Activated CD4-positive, alpha-beta memory T cell treated with anti-CD3 and anti-CD28 coated beads for 36 hours (primary cell): ENCODE measurements around the gene NPVF. TPM values are rescaled to one million over a fixed set of nuclear protein-coding genes. Genes with fewer than 3 reads are reported as not detected.
A peak's percentile ranks its signal among the peaks of the same experiment; 100 is the strongest.

Experiments
- CTCF ChIA-PET: fragments of 350-600 bp; sonication (Branson Sonifier 250); formaldehyde crosslinking; loops from one replicate; lab custom pipeline; 2021; ENCODE audit warnings: antibody characterized with exemption, inconsistent platforms; lab: Charles Lee
- POLR2A ChIA-PET: fragments of 350-600 bp; sonication (Branson Sonifier 250); formaldehyde crosslinking; loops from one replicate; lab custom pipeline; 2021; ENCODE audit warnings: antibody characterized with exemption; lab: Charles Lee
- DNase-seq: peaks from one replicate; pipeline ENCODE4 v3.0.0-alpha.2; 2020
- H3K27ac Mint-ChIP-seq: one replicate; pipeline ENCODE4 v1.8.0; 2021; ENCODE audit warnings: mixed read lengths
- H3K27me3 Mint-ChIP-seq: one replicate; pipeline ENCODE4 v1.8.0; 2021; ENCODE audit warnings: mixed read lengths
- H3K36me3 Mint-ChIP-seq: one replicate; pipeline ENCODE4 v1.8.0; 2021; ENCODE audit warnings: mixed read lengths
- H3K4me1 Mint-ChIP-seq: one replicate; pipeline ENCODE4 v1.8.0; 2021; ENCODE audit warnings: low read depth, mixed read lengths
- H3K4me3 Mint-ChIP-seq: one replicate; pipeline ENCODE4 v1.8.0; 2021; ENCODE audit warnings: mild to moderate bottlenecking, mixed read lengths
- H3K9me3 Mint-ChIP-seq: one replicate; pipeline ENCODE4 v1.8.0; 2021; ENCODE audit warnings: mixed read lengths
- intact Hi-C: fragments of 100-400 bp; cut with micrococcal nuclease; formaldehyde crosslinking; loops from one replicate; pipeline ENCODE4 v1.15.1; 2023
- total RNA-seq, 2 experiments: library from RNA; stranded (reverse); gene quantifications; one replicate each; pipeline ENCODE4 v1.2.3, GENCODE V29; 2021

Gene NPVF, protein sequence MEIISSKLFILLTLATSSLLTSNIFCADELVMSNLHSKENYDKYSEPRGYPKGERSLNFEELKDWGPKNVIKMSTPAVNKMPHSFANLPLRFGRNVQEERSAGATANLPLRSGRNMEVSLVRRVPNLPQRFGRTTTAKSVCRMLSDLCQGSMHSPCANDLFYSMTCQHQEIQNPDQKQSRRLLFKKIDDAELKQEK
- total RNA-seq: not detected

DNA sequence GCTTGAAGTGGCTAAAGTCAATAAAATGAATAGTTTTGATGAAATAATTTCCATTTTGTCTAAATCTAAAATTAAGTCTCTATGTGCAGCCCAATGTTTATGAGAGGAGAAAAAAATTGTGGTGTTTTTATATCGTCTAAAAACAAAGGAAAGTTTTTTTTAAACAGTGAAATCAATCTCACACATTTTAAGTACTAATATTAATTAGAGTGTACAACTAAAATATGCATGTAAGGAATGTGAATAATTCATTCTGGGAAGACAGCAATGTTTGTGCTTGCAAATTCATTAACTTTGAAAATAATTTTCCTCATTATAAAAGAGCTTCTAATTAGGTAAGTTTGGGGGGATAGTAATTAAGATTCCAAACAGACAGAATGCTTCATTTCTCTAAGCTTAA, at the start of gene NPVF:
NPVF (minus strand) TSS at position 101 of the 400 bp plus-strand sequence; CDS start at position 54, 47 bp downstream.
- POLR2A ChIA-PET: no interaction called here
- CTCF ChIA-PET: interaction anchor here (1.2 kb wide), 1 partner anchor 11 kb away, joined by 6 read pairs; no protein-coding TSS in a partner anchor
- Mint-ChIP-seq H3K27ac (no peak within 1 kb of the TSS), H3K27me3 (peaks cover 24% of the 10 kb centered on the region), H3K9me3 (no peaks in the 10 kb centered on the region), H3K36me3 (no peaks in the 10 kb centered on the region), H3K4me1 (no peaks in the 10 kb centered on the region), H3K4me3 (no peak within 1 kb of the TSS)
- intact Hi-C loops: no loop called here
- DNase-seq: no peak

DNA sequence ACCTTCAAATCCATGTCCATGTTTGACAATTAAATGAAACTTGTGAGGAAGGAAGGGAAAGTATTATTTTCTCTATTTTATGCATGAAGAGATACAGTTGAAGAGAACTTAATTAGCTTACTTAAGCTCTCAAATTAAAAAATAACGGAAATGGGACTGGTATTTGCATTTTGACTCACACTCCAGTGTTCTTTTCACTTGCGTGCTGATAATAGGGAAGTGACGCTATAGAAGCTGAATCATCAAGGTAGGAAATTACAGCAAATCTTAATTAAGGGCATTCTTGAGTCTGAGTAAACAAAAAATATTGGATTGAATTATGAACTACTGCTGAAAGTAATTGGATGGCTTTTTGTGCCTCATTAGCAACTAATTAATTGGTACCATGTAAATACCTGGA, 44.0 kb upstream of the NPVF start:
- ChIA-PET CTCF (interaction anchor here (2.2 kb wide), 1 partner anchor 295 kb away, joined by 5 read pairs; no protein-coding TSS in a partner anchor), POLR2A (no interaction called here)
- intact Hi-C loops: no loop called here
- Mint-ChIP-seq H3K36me3 (no peaks in the 10 kb centered on the region), H3K4me3 (no peak overlapping the region), H3K4me1 (no peaks in the 10 kb centered on the region), H3K27ac (no peak overlapping the region), H3K9me3 (no peaks in the 10 kb centered on the region), H3K27me3 (peaks cover 5% of the 10 kb centered on the region)
- DNase-seq: no peak

DNA sequence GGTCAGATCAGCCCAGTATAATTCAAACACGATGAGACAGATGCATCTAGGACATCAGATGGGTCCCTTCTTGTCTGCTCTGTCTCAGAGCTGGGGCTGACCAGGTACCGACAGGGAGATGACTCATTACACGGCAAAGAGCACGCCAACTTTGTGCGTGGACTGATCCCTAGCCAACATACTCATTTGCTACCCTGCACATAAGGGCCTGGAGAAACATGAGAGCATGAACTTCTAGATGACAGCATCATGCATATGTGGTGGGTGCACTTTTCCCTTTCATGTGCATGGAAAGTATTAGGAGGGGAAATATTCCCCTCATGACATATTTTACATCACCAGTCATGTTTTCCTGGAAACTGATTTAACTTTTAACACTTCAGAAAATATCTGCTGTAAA, 35.1 kb upstream of the NPVF start:
- intact Hi-C loops: no loop called here
- peaks cover 8% of the 10 kb centered on the region for H3K27me3 Mint-ChIP-seq
- CTCF ChIA-PET: interaction anchor here (0.5 to 4.4 kb wide), 2 partner anchors 302 to 1612 kb away, joined by 3 to 20 read pairs; no protein-coding TSS in a partner anchor
- DNase-seq: no peak
- no peak overlapping the region for H3K27ac Mint-ChIP-seq
- peaks cover 21% of the 10 kb centered on the region for H3K4me1 Mint-ChIP-seq
- no peaks in the 10 kb centered on the region for H3K9me3 Mint-ChIP-seq
- POLR2A ChIA-PET: no interaction called here
- H3K4me3 Mint-ChIP-seq: no peak overlapping the region
- H3K36me3 Mint-ChIP-seq: no peaks in the 10 kb centered on the region

DNA sequence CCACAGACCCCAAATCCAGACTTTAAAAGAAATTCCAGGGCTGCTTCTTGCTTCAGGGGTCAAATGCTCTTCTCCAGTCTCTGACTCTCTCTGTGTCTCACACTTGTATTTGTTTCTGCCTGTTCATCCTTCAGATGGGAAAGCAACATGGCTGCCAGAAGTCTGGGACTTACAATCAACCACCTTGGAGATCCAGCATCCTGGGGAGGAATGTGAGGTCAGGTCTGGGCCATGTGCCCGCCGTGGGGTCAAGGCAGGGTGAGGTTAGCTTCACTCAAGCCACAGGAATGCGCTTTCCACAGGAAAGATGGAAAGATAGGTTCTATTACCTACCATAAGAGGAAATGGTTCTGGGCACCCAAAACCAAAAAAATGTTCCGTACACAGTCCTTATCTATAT, 34.3 kb upstream of the NPVF start:
- H3K27ac Mint-ChIP-seq: no peak overlapping the region
- peaks cover 8% of the 10 kb centered on the region for H3K27me3 Mint-ChIP-seq
- ChIA-PET POLR2A (no interaction called here), CTCF (no interaction called here)
- DNase-seq: no peak
- H3K36me3 Mint-ChIP-seq: no peaks in the 10 kb centered on the region
- no peak overlapping the region for H3K4me3 Mint-ChIP-seq
- intact Hi-C loops: no loop called here
- H3K9me3 Mint-ChIP-seq: no peaks in the 10 kb centered on the region
- peaks cover 21% of the 10 kb centered on the region for H3K4me1 Mint-ChIP-seq

DNA sequence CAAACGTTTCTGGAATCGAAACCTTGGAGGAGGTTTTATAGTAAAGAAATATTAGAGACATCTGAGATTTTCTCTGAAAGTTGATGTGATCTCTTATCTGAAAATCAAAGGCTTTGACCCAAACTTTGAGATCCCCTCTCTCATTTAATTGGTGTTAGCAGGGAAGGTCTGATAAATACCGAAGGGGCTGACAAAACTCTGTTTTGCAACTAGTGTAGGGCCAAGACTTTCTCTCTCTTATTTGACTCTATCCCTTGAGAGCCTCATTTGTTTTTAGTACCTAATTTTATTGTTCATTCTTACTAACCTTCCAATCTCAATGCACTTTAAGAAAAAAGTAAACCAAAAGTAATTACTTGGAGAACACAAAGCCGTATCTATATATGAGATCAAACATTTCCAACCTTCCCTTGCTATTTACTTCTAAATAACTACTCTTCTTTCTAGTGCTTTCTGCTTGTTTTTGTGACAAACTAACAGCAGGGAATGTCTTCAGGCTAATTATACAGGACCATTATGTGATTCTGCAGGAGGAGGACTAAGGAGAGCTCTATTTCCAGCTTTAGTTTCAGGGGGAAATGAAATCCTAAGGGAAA, 33.4 kb upstream of the NPVF start:
- H3K4me1 Mint-ChIP-seq: peaks cover 21% of the 10 kb centered on the region
- POLR2A ChIA-PET: no interaction called here
- no peak overlapping the region for H3K27ac Mint-ChIP-seq
- intact Hi-C loops: no loop called here
- H3K36me3 Mint-ChIP-seq: no peaks in the 10 kb centered on the region
- H3K4me3 Mint-ChIP-seq: no peak overlapping the region
- peaks cover 8% of the 10 kb centered on the region for H3K27me3 Mint-ChIP-seq
- CTCF ChIA-PET: interaction anchor here (0.7 to 7.6 kb wide), 4 partner anchors 121 to 310 kb away, joined by 3 to 180 read pairs (median 15); no protein-coding TSS in a partner anchor
- no peaks in the 10 kb centered on the region for H3K9me3 Mint-ChIP-seq
- DNase-seq: no peak

DNA sequence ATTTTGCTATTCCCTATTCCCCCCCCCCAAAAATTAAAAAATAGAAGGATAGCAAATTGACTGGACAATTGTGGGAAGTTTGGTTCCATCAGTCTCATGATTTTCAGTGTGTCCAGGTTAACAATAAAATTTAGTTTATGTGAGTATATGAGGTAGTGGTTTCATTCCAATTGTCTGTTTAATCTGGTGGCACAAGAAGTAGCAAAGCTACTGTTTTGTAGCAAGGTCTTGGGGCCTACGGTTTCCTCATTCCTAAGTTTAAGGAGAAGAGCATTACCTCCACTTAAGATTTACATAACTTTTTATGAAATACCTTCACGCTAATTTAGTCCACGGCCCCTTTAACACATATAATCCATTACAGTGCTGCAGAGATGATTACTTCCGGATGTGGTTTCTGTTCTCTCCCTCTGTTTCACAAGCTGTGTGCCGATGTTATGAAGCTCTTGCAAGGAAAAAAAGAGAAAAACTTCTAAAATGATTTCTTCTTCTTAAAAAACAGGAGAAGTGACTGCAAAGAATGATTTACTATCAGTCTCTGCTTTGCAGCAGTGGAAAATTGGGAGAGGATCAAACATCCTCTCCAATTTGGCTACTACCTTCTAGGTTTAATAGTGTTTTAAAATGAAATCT, 32.7 kb upstream of the NPVF start:
- CTCF ChIA-PET: interaction anchor here (0.7 to 7.6 kb wide), 4 partner anchors 122 to 311 kb away, joined by 3 to 180 read pairs (median 15); no protein-coding TSS in a partner anchor
- no peak for DNase-seq
- H3K9me3 Mint-ChIP-seq: no peaks in the 10 kb centered on the region
- peaks cover 21% of the 10 kb centered on the region for H3K4me1 Mint-ChIP-seq
- H3K27me3 Mint-ChIP-seq: peaks cover 8% of the 10 kb centered on the region
- H3K36me3 Mint-ChIP-seq: no peaks in the 10 kb centered on the region
- intact Hi-C loops: no loop called here
- H3K4me3 Mint-ChIP-seq: no peak overlapping the region
- H3K27ac Mint-ChIP-seq: no peak overlapping the region
- POLR2A ChIA-PET: no interaction called here

DNA sequence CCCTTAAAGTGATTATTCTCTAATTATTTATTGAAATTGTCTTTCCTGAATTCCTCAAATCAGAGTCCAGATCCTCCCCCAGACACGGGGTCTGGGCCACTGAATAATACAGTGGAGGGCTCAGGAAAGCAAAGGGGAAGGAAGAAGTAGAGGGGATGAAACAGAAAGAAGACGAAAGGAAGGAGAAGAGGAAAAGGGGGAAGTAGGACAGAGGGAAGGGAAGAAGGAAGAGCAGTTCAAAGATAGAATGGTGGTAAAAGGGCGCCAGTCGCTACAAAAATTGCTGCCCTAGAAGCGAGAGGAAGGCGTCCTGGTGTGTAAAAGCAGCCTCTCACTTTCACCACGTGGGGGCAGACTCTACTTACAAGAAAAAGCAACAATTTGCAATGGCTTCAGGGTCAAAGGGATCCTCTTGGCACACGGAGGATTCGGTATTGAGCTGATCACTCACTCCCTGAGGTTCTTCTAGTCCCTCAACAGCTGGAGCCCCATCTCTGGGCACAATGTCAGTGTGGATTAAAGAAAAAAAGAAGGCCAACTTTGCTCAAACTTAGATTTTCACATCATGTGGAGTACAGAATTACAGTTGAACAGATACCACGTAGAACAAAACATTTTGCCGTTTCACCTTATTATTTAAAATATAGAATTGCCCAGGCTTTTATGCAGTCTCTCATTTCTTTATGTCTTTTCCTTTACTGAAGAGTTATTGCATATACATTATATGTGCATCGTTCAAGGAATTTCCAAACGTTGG, 31.4 kb upstream of the NPVF start:
- DNase-seq: peak; percentile 75
- Mint-ChIP-seq H3K27me3 (peaks cover 6% of the 10 kb centered on the region), H3K36me3 (no peaks in the 10 kb centered on the region), H3K27ac (no peak overlapping the region), H3K4me3 (no peak overlapping the region), H3K9me3 (no peaks in the 10 kb centered on the region), H3K4me1 (peaks cover 21% of the 10 kb centered on the region)
- intact Hi-C loops: loop anchor here (1.0 kb wide), 3 partner anchors 130 to 595 kb away; no protein-coding TSS in a partner anchor
- POLR2A ChIA-PET: no interaction called here
- CTCF ChIA-PET: interaction anchor here (0.6 to 7.6 kb wide), 22 partner anchors 8 to 597 kb away, joined by 3 to 180 read pairs (median 4); no protein-coding TSS in a partner anchor

DNA sequence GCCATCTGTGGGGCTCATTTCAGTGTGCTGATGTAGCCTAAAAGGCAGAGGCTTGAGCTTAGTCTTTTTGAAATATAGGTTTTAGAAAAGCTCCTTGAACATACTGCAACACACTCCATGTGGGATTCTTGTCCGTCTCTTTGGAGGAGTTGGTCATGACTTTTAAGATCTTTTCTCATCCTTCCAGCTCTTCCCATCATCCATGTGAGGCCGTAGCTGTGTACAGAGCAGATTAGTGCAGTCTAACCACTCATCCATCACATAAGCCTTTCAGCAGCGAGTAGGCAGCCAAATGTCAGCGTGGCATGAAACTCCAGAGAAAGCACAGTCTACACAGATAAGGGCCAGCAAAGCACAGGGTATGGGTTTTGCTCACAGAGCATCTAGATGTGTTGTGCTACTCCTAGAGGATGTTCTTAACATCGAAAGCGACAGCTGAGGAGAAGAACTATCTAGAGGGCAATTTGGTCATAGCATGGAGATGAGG, 28.1 kb upstream of the NPVF start:
- Mint-ChIP-seq H3K27ac (no peak overlapping the region), H3K4me1 (peaks cover 15% of the 10 kb centered on the region), H3K4me3 (no peak overlapping the region), H3K27me3 (no peaks in the 10 kb centered on the region), H3K36me3 (no peaks in the 10 kb centered on the region), H3K9me3 (no peaks in the 10 kb centered on the region)
- CTCF ChIA-PET: interaction anchor here (0.7 to 7.6 kb wide), 3 partner anchors 135 to 1894 kb away, joined by 3 to 180 read pairs (median 36); no protein-coding TSS in a partner anchor
- POLR2A ChIA-PET: no interaction called here
- intact Hi-C loops: no loop called here
- no peak for DNase-seq

DNA sequence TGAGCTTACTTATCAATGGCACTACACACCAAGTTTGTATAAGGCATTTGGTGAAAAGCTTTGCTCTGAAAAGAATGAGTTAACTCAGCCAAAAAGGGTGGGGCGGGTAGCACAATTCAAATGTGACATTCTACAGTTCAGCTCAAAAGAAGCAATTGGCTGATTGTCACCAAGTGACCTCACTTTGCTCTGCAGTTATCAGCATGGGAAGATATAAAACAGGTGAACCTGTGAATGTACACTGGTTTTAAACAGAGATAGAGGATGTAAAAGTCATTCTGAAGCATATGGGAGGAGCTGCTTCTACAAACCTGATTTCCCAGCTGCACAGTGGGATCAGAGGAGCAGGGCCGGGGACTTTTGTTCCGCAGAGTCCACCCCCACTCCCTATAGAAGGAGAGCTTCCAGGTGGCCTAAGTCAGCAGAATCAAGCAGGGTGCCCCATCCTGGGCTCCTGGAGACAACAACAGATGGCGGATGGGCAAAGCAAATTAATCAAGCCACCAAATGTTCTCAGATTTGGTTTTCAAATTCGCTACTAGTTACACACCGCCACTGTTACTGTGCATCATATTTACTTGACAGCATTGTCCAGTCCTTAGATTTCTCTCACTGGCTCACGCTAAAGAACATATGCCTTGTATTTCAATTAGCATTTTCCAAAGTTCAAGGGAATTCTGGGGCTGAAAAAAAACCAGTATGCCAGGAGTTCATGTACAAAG, 27.5 kb upstream of the NPVF start:
- POLR2A ChIA-PET: no interaction called here
- H3K36me3 Mint-ChIP-seq: no peaks in the 10 kb centered on the region
- H3K27ac Mint-ChIP-seq: no peak overlapping the region
- intact Hi-C loops: no loop called here
- H3K27me3 Mint-ChIP-seq: no peaks in the 10 kb centered on the region
- peaks cover 9% of the 10 kb centered on the region for H3K4me1 Mint-ChIP-seq
- no peaks in the 10 kb centered on the region for H3K9me3 Mint-ChIP-seq
- CTCF ChIA-PET: interaction anchor here (0.7 to 7.6 kb wide), 4 partner anchors 135 to 1895 kb away, joined by 3 to 180 read pairs (median 20); no protein-coding TSS in a partner anchor
- no peak overlapping the region for H3K4me3 Mint-ChIP-seq
- no peak for DNase-seq

DNA sequence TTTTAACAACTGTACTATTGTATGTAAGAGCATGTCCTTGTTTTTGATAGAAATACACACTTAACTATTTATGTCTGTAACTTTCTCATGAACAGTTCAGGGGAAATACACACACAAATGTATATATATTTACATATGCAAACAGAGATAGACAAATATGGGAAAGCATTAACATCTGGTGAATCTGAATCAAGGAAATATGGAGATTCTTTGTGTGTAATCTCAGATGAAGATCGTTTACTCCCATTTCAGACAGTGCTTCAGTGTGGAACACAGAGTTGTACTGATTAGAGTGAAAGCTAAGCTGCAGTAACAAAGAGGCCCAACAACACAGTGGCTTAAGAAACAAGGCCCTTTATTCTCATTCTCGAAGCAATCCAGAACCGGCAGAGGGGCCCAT, 26.3 kb upstream of the NPVF start:
- Mint-ChIP-seq H3K4me3 (no peak overlapping the region), H3K27ac (no peak overlapping the region), H3K4me1 (no peaks in the 10 kb centered on the region), H3K36me3 (no peaks in the 10 kb centered on the region), H3K27me3 (no peaks in the 10 kb centered on the region), H3K9me3 (no peaks in the 10 kb centered on the region)
- no peak for DNase-seq
- ChIA-PET POLR2A (no interaction called here), CTCF (interaction anchor here (1.3 to 7.6 kb wide), 2 partner anchors 137 to 312 kb away, joined by 3 to 180 read pairs; no protein-coding TSS in a partner anchor)
- intact Hi-C loops: no loop called here

DNA sequence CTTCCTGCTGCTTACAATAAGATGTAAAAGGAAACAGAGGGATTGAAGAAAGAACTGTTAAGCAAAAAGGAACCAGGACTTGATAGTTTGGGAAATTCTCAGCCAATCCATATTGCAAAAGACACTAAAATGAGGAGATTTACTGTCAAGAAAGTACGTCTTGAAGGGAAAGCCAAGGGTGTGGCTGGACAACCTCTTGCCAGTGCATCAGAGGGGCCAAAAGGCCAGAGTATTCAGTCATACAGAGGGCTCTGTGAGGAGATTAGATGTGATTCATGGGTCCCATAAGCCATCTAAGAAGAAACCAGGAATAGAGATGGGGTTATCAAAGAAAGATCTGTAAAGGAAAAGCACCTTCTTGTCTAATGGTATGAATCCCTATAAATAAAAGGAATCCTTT, 25.4 kb upstream of the NPVF start:
- no peaks in the 10 kb centered on the region for H3K27me3 Mint-ChIP-seq
- DNase-seq: no peak
- no peak overlapping the region for H3K4me3 Mint-ChIP-seq
- no peaks in the 10 kb centered on the region for H3K4me1 Mint-ChIP-seq
- ChIA-PET POLR2A (no interaction called here), CTCF (no interaction called here)
- no peaks in the 10 kb centered on the region for H3K9me3 Mint-ChIP-seq
- no peak overlapping the region for H3K27ac Mint-ChIP-seq
- intact Hi-C loops: no loop called here
- H3K36me3 Mint-ChIP-seq: no peaks in the 10 kb centered on the region
